HFFc6 (cell line): Measurements from ENCODE around the gene YPEL5. TPM values are rescaled to one million over a fixed set of nuclear protein-coding genes. Genes with fewer than 3 reads are reported as not detected.

Experiments used
- DNase-seq: peaks from one replicate; pipeline ENCODE4 v3.0.0-alpha.2; 2018
- H3K27ac Mint-ChIP-seq: 2 replicates; pipeline ENCODE4 v1.8.0; 2020; ENCODE audit warnings: mild to moderate bottlenecking, mixed read lengths
- H3K27me3 Mint-ChIP-seq: 2 replicates; pipeline ENCODE4 v1.8.0; 2021; ENCODE audit warnings: mild to moderate bottlenecking, moderate library complexity, mixed read lengths; ENCODE audit not compliant: insufficient read depth
- H3K36me3 Mint-ChIP-seq: 2 replicates; pipeline ENCODE4 v1.8.0; 2021; ENCODE audit warnings: low read depth, mixed read lengths
- H3K4me1 Mint-ChIP-seq: 2 replicates; pipeline ENCODE4 v1.8.0; 2020; ENCODE audit warnings: low read depth, mixed read lengths
- H3K4me3 Mint-ChIP-seq: 2 replicates; pipeline ENCODE4 v1.8.0; 2020; ENCODE audit warnings: mild to moderate bottlenecking, moderate library complexity, mixed read lengths
- H3K9me3 Mint-ChIP-seq: 2 replicates; pipeline ENCODE4 v1.8.0; 2020; ENCODE audit warnings: mild to moderate bottlenecking, mixed read lengths
- CTCF ChIP-seq: fragments of 200-600 bp; sonication (generic); IDR thresholded peaks from 2 replicates; pipeline ENCODE4 v1.5.0; 2021; ENCODE audit warnings: antibody characterized with exemption, mild to moderate bottlenecking
- total RNA-seq, 6 experiments: library from RNA; stranded (reverse); fragmentation: NEBNext Ultra II Directional; extraction: Animal tissue kit (Norgen Biotek cat#: 25700); gene quantifications; 2 replicates in 1 of 6; 3 replicates in 5 of 6; pipeline ENCODE4 v1.2.3, GENCODE V29; 2021

YPEL5 gene
- total RNA-seq, 6 experiments from 2014 or later, result 81.8 to 110 (median 88.4) TPM

- Mint-ChIP-seq H3K27me3 (peaks cover 7% of the 10 kb centered on the region), H3K4me3 (no peak overlapping the region), H3K36me3 (no peaks in the 10 kb centered on the region), H3K27ac (no peak overlapping the region), H3K9me3 (no peaks in the 10 kb centered on the region), H3K4me1 (no peaks in the 10 kb centered on the region)
- no peak for TF ChIP-seq CTCF
- no peak for DNase-seq
Observed at GRCh38 chr2:30172627-30173026, 25.8 kb downstream of the YPEL5 start.

- Mint-ChIP-seq H3K9me3 (no peaks in the 10 kb centered on the region), H3K4me1 (peaks cover 7% of the 10 kb centered on the region; the same call in 1 of the 2 replicates), H3K36me3 (no peaks in the 10 kb centered on the region), H3K27me3 (peaks cover 17% of the 10 kb centered on the region), H3K4me3 (no peak overlapping the region), H3K27ac (no peak overlapping the region)
- no peak for TF ChIP-seq CTCF
- no peak for DNase-seq
Observed at GRCh38 chr2:30177440-30177839, 30.6 kb downstream of the YPEL5 start.

GRCh38 chr2:30177956-30178355, 31.1 kb downstream of the YPEL5 start:
- no peak for DNase-seq
- H3K36me3 Mint-ChIP-seq, result no peaks in the 10 kb centered on the region
- H3K27me3 Mint-ChIP-seq, result peaks cover 17% of the 10 kb centered on the region
- H3K9me3 Mint-ChIP-seq, result no peaks in the 10 kb centered on the region
- no peak overlapping the region for H3K27ac Mint-ChIP-seq
- H3K4me3 Mint-ChIP-seq, result no peak overlapping the region
- no peak for TF ChIP-seq CTCF
- H3K4me1 Mint-ChIP-seq, result peaks cover 7% of the 10 kb centered on the region; the same call in 1 of the 2 replicates

GRCh38 chr2:30178618-30179434, 32.0 kb downstream of the YPEL5 start:
- Mint-ChIP-seq H3K9me3 (no peaks in the 10 kb centered on the region), H3K27me3 (peaks cover 17% of the 10 kb centered on the region), H3K27ac (no peak overlapping the region), H3K4me1 (peaks cover 7% of the 10 kb centered on the region; the same call in 1 of the 2 replicates), H3K36me3 (no peaks in the 10 kb centered on the region), H3K4me3 (no peak overlapping the region)
- no peak for TF ChIP-seq CTCF
- peak; percentile 43 for DNase-seq

GRCh38 chr2:30179536-30179935, 32.7 kb downstream of the YPEL5 start:
- no peaks in the 10 kb centered on the region for H3K36me3 Mint-ChIP-seq
- H3K4me1 Mint-ChIP-seq, result peaks cover 7% of the 10 kb centered on the region; the same call in 1 of the 2 replicates
- no peak overlapping the region for H3K27ac Mint-ChIP-seq
- DNase-seq, result no peak
- no peak overlapping the region for H3K4me3 Mint-ChIP-seq
- no peak for TF ChIP-seq CTCF
- H3K27me3 Mint-ChIP-seq, result peaks cover 17% of the 10 kb centered on the region
- H3K9me3 Mint-ChIP-seq, result no peaks in the 10 kb centered on the region
